NCI-H2081 (cell line): ENCODE measurements around the gene NUB1.

Experiments used
- DNase-seq, 2 experiments: peaks; one replicate each; lab custom pipeline; 2025; lab: John Stamatoyannopoulos, UW

NUB1 gene

GRCh38 chr7:151423936-151424335 lies 82.3 kb downstream of the NUB1 start:
- DNase-seq, result no peak

GRCh38 chr7:151424799-151425198 lies 83.2 kb downstream of the NUB1 start:
- no peak for DNase-seq

- DNase-seq, result no peak
Measured at GRCh38 chr7:151425670-151426440, 84.2 kb downstream of the NUB1 start.

GRCh38 chr7:151426441-151426903 lies 84.9 kb downstream of the NUB1 start:
- DNase-seq, result peak in 1 of 2 experiments; percentile 23

- DNase-seq, result no peak
Measured at GRCh38 chr7:151426904-151427704, 85.5 kb downstream of the NUB1 start.

- no peak for DNase-seq
Measured at GRCh38 chr7:151427705-151428377, 86.2 kb downstream of the NUB1 start.
